ENCODE results near the gene SMTNL2.

SMTNL2 gene

GRCh38 chr17:4551141-4551540, 33.2 kb upstream of the SMTNL2 start:
- CTCF ChIA-PET, result interaction anchor here (0.7 to 3.6 kb wide), 2 partner anchors 14 to 16 kb away, joined by 3 to 15 read pairs; no protein-coding TSS in a partner anchor
- H3K27ac Mint-ChIP-seq, result no peak overlapping the region
- H3K4me3 Mint-ChIP-seq, result no peak overlapping the region
- H3K4me1 Mint-ChIP-seq, result peaks cover 24% of the 10 kb centered on the region
- H3K9me3 Mint-ChIP-seq, result no peaks in the 10 kb centered on the region
- no peak for DNase-seq
- peaks cover 25% of the 10 kb centered on the region for H3K36me3 Mint-ChIP-seq
- no peaks in the 10 kb centered on the region for H3K27me3 Mint-ChIP-seq

GRCh38 chr17:4551796-4552525, 32.4 kb upstream of the SMTNL2 start:
- Mint-ChIP-seq H3K9me3 (no peaks in the 10 kb centered on the region), H3K4me1 (peaks cover 30% of the 10 kb centered on the region), H3K36me3 (peaks cover 25% of the 10 kb centered on the region), H3K4me3 (no peak overlapping the region), H3K27me3 (no peaks in the 10 kb centered on the region), H3K27ac (no peak overlapping the region)
- CTCF ChIA-PET, result interaction anchor here (0.7 to 3.6 kb wide), 3 partner anchors 13 to 15 kb away, joined by 3 to 15 read pairs (median 5); no protein-coding TSS in a partner anchor
- DNase-seq, result no peak

GRCh38 chr17:4553669-4554068, 30.7 kb upstream of the SMTNL2 start:
- CTCF ChIA-PET, result interaction anchor here (2.5 to 3.6 kb wide), 2 partner anchors 13 kb away, joined by 8 to 15 read pairs; no protein-coding TSS in a partner anchor
- no peak for DNase-seq
- no peaks in the 10 kb centered on the region for H3K9me3 Mint-ChIP-seq
- H3K36me3 Mint-ChIP-seq, result peaks cover 23% of the 10 kb centered on the region
- no peak overlapping the region for H3K27ac Mint-ChIP-seq
- peaks cover 33% of the 10 kb centered on the region for H3K4me1 Mint-ChIP-seq
- peak overlapping the region; percentile 84 for H3K4me3 Mint-ChIP-seq
- no peaks in the 10 kb centered on the region for H3K27me3 Mint-ChIP-seq

- Mint-ChIP-seq H3K4me1 (peaks cover 33% of the 10 kb centered on the region), H3K27me3 (no peaks in the 10 kb centered on the region), H3K36me3 (peaks cover 22% of the 10 kb centered on the region), H3K9me3 (no peaks in the 10 kb centered on the region), H3K4me3 (peak overlapping the region; percentile 84), H3K27ac (peak overlapping the region; percentile 93)
- CTCF ChIA-PET, result interaction anchor here (2.5 to 3.3 kb wide), 2 partner anchors 10 to 13 kb away, joined by 8 to 12 read pairs; no protein-coding TSS in a partner anchor
- DNase-seq, result no peak
Measured at GRCh38 chr17:4554441-4554996, 29.8 kb upstream of the SMTNL2 start.

- Mint-ChIP-seq H3K9me3 (no peaks in the 10 kb centered on the region), H3K27ac (peak within 1 kb of the TSS; percentile 93), H3K4me1 (peaks cover 33% of the 10 kb centered on the region), H3K27me3 (no peaks in the 10 kb centered on the region), H3K4me3 (peak within 1 kb of the TSS; percentile 84), H3K36me3 (peaks cover 19% of the 10 kb centered on the region)
- CTCF ChIA-PET, result interaction anchor here (2.5 to 3.3 kb wide), 2 partner anchors 10 to 12 kb away, joined by 8 to 12 read pairs; no protein-coding TSS in a partner anchor
- DNase-seq, result peak; percentile 98
Measured at GRCh38 chr17:4554997-4555799, 29.1 kb upstream of the SMTNL2 start, which contains the start of gene MYBBP1A. Gene MYBBP1A (minus strand): TSS chr17:4555384. CDS start chr17:4555324, 60 bp downstream.

- peaks cover 36% of the 10 kb centered on the region for H3K4me1 Mint-ChIP-seq
- H3K36me3 Mint-ChIP-seq, result peaks cover 13% of the 10 kb centered on the region
- H3K9me3 Mint-ChIP-seq, result no peaks in the 10 kb centered on the region
- H3K27me3 Mint-ChIP-seq, result no peaks in the 10 kb centered on the region
- peak overlapping the region; percentile 93 for H3K27ac Mint-ChIP-seq
- no peak for DNase-seq
- CTCF ChIA-PET, result interaction anchor here (2.5 to 3.3 kb wide), 2 partner anchors 9 to 11 kb away, joined by 8 to 12 read pairs; no protein-coding TSS in a partner anchor
- H3K4me3 Mint-ChIP-seq, result peak overlapping the region; percentile 84
Measured at GRCh38 chr17:4555873-4556759, 28.2 kb upstream of the SMTNL2 start.

GRCh38 chr17:4556996-4557395, 27.3 kb upstream of the SMTNL2 start:
- Mint-ChIP-seq H3K9me3 (no peaks in the 10 kb centered on the region), H3K4me1 (peaks cover 44% of the 10 kb centered on the region), H3K36me3 (peaks cover 13% of the 10 kb centered on the region), H3K4me3 (no peak overlapping the region), H3K27ac (no peak overlapping the region), H3K27me3 (no peaks in the 10 kb centered on the region)
- CTCF ChIA-PET, result interaction anchor here (1.1 to 3.3 kb wide), 2 partner anchors 8 to 10 kb away, joined by 9 to 12 read pairs; no protein-coding TSS in a partner anchor
- no peak for DNase-seq

GRCh38 chr17:4557626-4558346, 26.5 kb upstream of the SMTNL2 start:
- H3K9me3 Mint-ChIP-seq, result no peaks in the 10 kb centered on the region
- peaks cover 52% of the 10 kb centered on the region for H3K4me1 Mint-ChIP-seq
- peaks cover 10% of the 10 kb centered on the region for H3K36me3 Mint-ChIP-seq
- H3K27ac Mint-ChIP-seq, result no peak overlapping the region
- DNase-seq, result no peak
- no peaks in the 10 kb centered on the region for H3K27me3 Mint-ChIP-seq
- CTCF ChIA-PET, result interaction anchor here (1.1 to 3.3 kb wide), 2 partner anchors 7 to 9 kb away, joined by 9 to 12 read pairs; no protein-coding TSS in a partner anchor
- no peak overlapping the region for H3K4me3 Mint-ChIP-seq

- H3K36me3 Mint-ChIP-seq, result peaks cover 10% of the 10 kb centered on the region
- CTCF ChIA-PET, result no interaction called here
- DNase-seq, result no peak
- no peak overlapping the region for H3K4me3 Mint-ChIP-seq
- H3K27me3 Mint-ChIP-seq, result no peaks in the 10 kb centered on the region
- peaks cover 59% of the 10 kb centered on the region for H3K4me1 Mint-ChIP-seq
- H3K27ac Mint-ChIP-seq, result no peak overlapping the region
- H3K9me3 Mint-ChIP-seq, result no peaks in the 10 kb centered on the region
Measured at GRCh38 chr17:4558347-4558971, 25.9 kb upstream of the SMTNL2 start.

- no peak for DNase-seq
- CTCF ChIA-PET, result no interaction called here
- Mint-ChIP-seq H3K9me3 (no peaks in the 10 kb centered on the region), H3K4me1 (peaks cover 56% of the 10 kb centered on the region), H3K36me3 (peaks cover 3% of the 10 kb centered on the region), H3K27me3 (no peaks in the 10 kb centered on the region), H3K27ac (no peak overlapping the region), H3K4me3 (no peak overlapping the region)
Measured at GRCh38 chr17:4559139-4559791, 25.1 kb upstream of the SMTNL2 start.

GRCh38 chr17:4559966-4560365, 24.4 kb upstream of the SMTNL2 start:
- DNase-seq, result no peak
- Mint-ChIP-seq H3K4me3 (no peak overlapping the region), H3K4me1 (peaks cover 50% of the 10 kb centered on the region), H3K27me3 (no peaks in the 10 kb centered on the region), H3K9me3 (no peaks in the 10 kb centered on the region), H3K36me3 (no peaks in the 10 kb centered on the region), H3K27ac (no peak overlapping the region)
- CTCF ChIA-PET, result no interaction called here

GRCh38 chr17:4560421-4560820, 23.9 kb upstream of the SMTNL2 start, which contains the start of gene GGT6:
Gene GGT6 (minus strand): TSS chr17:4560577. CDS start chr17:4560521, 56 bp downstream.
- H3K4me1 Mint-ChIP-seq, result peaks cover 49% of the 10 kb centered on the region
- no peaks in the 10 kb centered on the region for H3K9me3 Mint-ChIP-seq
- H3K27ac Mint-ChIP-seq, result no peak within 1 kb of the TSS
- H3K36me3 Mint-ChIP-seq, result no peaks in the 10 kb centered on the region
- no peaks in the 10 kb centered on the region for H3K27me3 Mint-ChIP-seq
- CTCF ChIA-PET, result no interaction called here
- no peak within 1 kb of the TSS for H3K4me3 Mint-ChIP-seq
- no peak for DNase-seq
